T-cell (primary cell): Measurements from ENCODE around the gene KPNA6. TPM values are rescaled to one million over a fixed set of nuclear protein-coding genes. Genes with fewer than 3 reads are reported as not detected.

Experiments
- ATAC-seq, 4 experiments: fragments of 200-7000 bp in 3 of 4; fragments of 150-1000 bp in 1 of 4; cut with Tn5 transposase; replicated peaks in 1 of 4; 1 replicate in 3 of 4; 2 replicates in 1 of 4; pipeline ENCODE4 v1.10.0; 2021; ENCODE audit warnings: moderate library complexity in 3 of 4, mild to moderate bottlenecking in 2 of 4, moderate number of reproducible peaks in 1 of 4
- CTCF ChIA-PET, 2 donors: fragments of 300-600 bp; sonication (Branson Sonifier 250); formaldehyde crosslinking; loops; one replicate each; lab custom pipeline; 2022; ENCODE audit warnings: antibody characterized with exemption in 2 of 2; lab: Charles Lee
- POLR2A ChIA-PET, 2 donors: fragments of 300-600 bp; sonication (Branson Sonifier 250); formaldehyde crosslinking; loops; one replicate each; lab custom pipeline; 2022; ENCODE audit warnings: antibody characterized with exemption in 2 of 2; lab: Charles Lee
- DNase-seq, 35 experiments: peaks; one replicate each; pipeline versions ENCODE4 v3.0.0 to v3.0.0-alpha.2; 2013 to 2023
- H3K27ac ChIP-seq: one replicate; pipeline ENCODE4 v1.5.1; 2013; ENCODE audit warnings: low read length
- H3K27me3 ChIP-seq, 2 experiments: replicated peaks in 1 of 2; 1 replicate in 1 of 2; 2 replicates in 1 of 2; pipeline versions ENCODE4 v1.6.1 to v1.7.0; 2013; ENCODE audit warnings: low read length in 1 of 2, mixed read lengths in 1 of 2; ENCODE audit not compliant: control insufficient read depth in 2 of 2, insufficient read depth in 2 of 2; ENCODE audit errors: extremely low read depth in 1 of 2
- H3K36me3 ChIP-seq, 2 donors: 1 replicate in 1 of 2; 2 replicates in 1 of 2; pipeline versions ENCODE4 v1.6.1 to v1.7.0; 2013; ENCODE audit warnings: low read length in 1 of 2; ENCODE audit not compliant: control insufficient read depth in 2 of 2, insufficient read depth in 1 of 2; ENCODE audit errors: extremely low read depth in 1 of 2
- H3K4me1 ChIP-seq, 2 experiments: 1 replicate in 1 of 2; 2 replicates in 1 of 2; pipeline versions ENCODE4 v1.6.1 to v1.7.0; 2013; ENCODE audit warnings: low read length in 2 of 2, mixed read lengths in 1 of 2; ENCODE audit not compliant: insufficient read depth in 2 of 2, control insufficient read depth in 1 of 2; ENCODE audit errors: extremely low read depth in 1 of 2
- H3K4me3 ChIP-seq, 2 donors: 1 replicate in 1 of 2; 2 replicates in 1 of 2; pipeline versions ENCODE4 v1.5.1 to v1.7.0; 2013; ENCODE audit warnings: mild to moderate bottlenecking in 2 of 2, low read length in 1 of 2, moderate library complexity in 1 of 2; ENCODE audit not compliant: control insufficient read depth in 1 of 2; ENCODE audit errors: extremely low read depth in 1 of 2
- H3K9me3 ChIP-seq: 2 replicates; pipeline ENCODE4 v1.7.0; 2013
- H3K27ac Mint-ChIP-seq, 2 donors: one replicate each; pipeline ENCODE4 v1.8.0; 2020 to 2021; ENCODE audit warnings: mild to moderate bottlenecking in 2 of 2, mixed read lengths in 2 of 2
- H3K27me3 Mint-ChIP-seq, 2 donors: one replicate each; pipeline ENCODE4 v1.8.0; 2021 to 2022; ENCODE audit warnings: mixed read lengths in 2 of 2
- H3K36me3 Mint-ChIP-seq: one replicate; pipeline ENCODE4 v1.8.0; 2021; ENCODE audit warnings: mixed read lengths
- H3K4me1 Mint-ChIP-seq, 3 donors: one replicate each; pipeline ENCODE4 v1.8.0; 2020 to 2022; ENCODE audit warnings: mixed read lengths in 3 of 3, mild to moderate bottlenecking in 1 of 3
- H3K4me3 Mint-ChIP-seq, 3 donors: one replicate each; pipeline ENCODE4 v1.8.0; 2020 to 2022; ENCODE audit warnings: mild to moderate bottlenecking in 3 of 3, mixed read lengths in 3 of 3, moderate library complexity in 3 of 3
- H3K9me3 Mint-ChIP-seq, 3 donors: one replicate each; pipeline ENCODE4 v1.8.0; 2020 to 2022; ENCODE audit warnings: mixed read lengths in 3 of 3
- WGBS: methylation state at CpG from one replicate; pipeline ENCODE4 v1.1.5; 2013; ENCODE audit warnings: missing lambda C conversion rate; ENCODE audit not compliant: insufficient coverage; 5-methylcytosine and 5-hydroxymethylcytosine counted together
- total RNA-seq, 35 experiments: library from RNA in 6 of 35; stranded (reverse) in 6 of 35; fragments of 120-200 nt in 1 of 35; gene quantifications; one replicate each; pipeline versions ENCODE4 v1.2.1 to v1.2.4 and lab custom pipeline; 2013 to 2026

KPNA6 gene
- total RNA-seq, 5 donors from 2014 or later (not counting 1 experiment from before 2014, with no cell fraction given) = 46.2 to 53.6 (median 52.3) TPM

GRCh38 chr1:32182060-32182459, 74.2 kb downstream of the KPNA6 start:
- ChIA-PET CTCF (interaction anchor here in 1 of 2 donors (0.7 to 1.1 kb wide), 2 partner anchors 59 to 70 kb away, joined by 5 to 6 read pairs; no protein-coding TSS in a partner anchor), POLR2A (no interaction called here)
- H3K4me3 Mint-ChIP-seq = peak overlapping the region in 2 of 3 donors; percentile 29 to 90

GRCh38 chr1:32184650-32185049, 76.8 kb downstream of the KPNA6 start:
- ATAC-seq (no peak), DNase-seq (no peak)
- Mint-ChIP-seq H3K9me3 (no peaks in the 10 kb centered on the region), H3K4me1 (peaks cover 47 to 54% (median 50%) of the 10 kb centered on the region in 3 donors), H3K36me3 (peaks cover 56% of the 10 kb centered on the region), H3K4me3 (no peak overlapping the region), H3K27me3 (no peaks in the 10 kb centered on the region), H3K27ac (no peak overlapping the region)
- Histone ChIP-seq H3K4me3 (no peak overlapping the region), H3K4me1 (peaks cover 7 to 32% of the 10 kb centered on the region in 2 experiments), H3K27me3 (no peaks in the 10 kb centered on the region), H3K9me3 (no peaks in the 10 kb centered on the region), H3K36me3 (peaks cover 13 to 64% of the 10 kb centered on the region in 2 donors), H3K27ac (no peak overlapping the region)
- POLR2A ChIA-PET = no interaction called here
- CTCF ChIA-PET = interaction anchor here in 1 of 2 donors (0.6 to 1.0 kb wide), 2 partner anchors 31 to 205 kb away, joined by 3 read pairs; no protein-coding TSS in a partner anchor

More at GRCh38 chr1:32182060-32182459, 74.2 kb downstream of the KPNA6 start:
- peaks cover 7 to 39% of the 10 kb centered on the region in 2 experiments for H3K4me1 ChIP-seq
- H3K27ac Mint-ChIP-seq = no peak overlapping the region
- H3K27me3 ChIP-seq = no peaks in the 10 kb centered on the region
- H3K36me3 ChIP-seq = peaks cover 7 to 40% of the 10 kb centered on the region in 2 donors
- H3K27ac ChIP-seq = no peak overlapping the region
- H3K4me3 ChIP-seq = no peak overlapping the region
- 84% methylated on average over 6 of the region's 6 CpGs for WGBS
- DNase-seq (no peak), ATAC-seq (no peak)
- no peaks in the 10 kb centered on the region for H3K9me3 ChIP-seq
- H3K9me3 Mint-ChIP-seq = no peaks in the 10 kb centered on the region
- no peaks in the 10 kb centered on the region for H3K27me3 Mint-ChIP-seq
- H3K36me3 Mint-ChIP-seq = peaks cover 37% of the 10 kb centered on the region
- peaks cover 53 to 54% (median 54%) of the 10 kb centered on the region in 3 donors for H3K4me1 Mint-ChIP-seq

GRCh38 chr1:32186077-32186476, 78.2 kb downstream of the KPNA6 start:
- DNase-seq (no peak), ATAC-seq (no peak)
- no peaks in the 10 kb centered on the region for H3K27me3 ChIP-seq
- ChIA-PET CTCF (interaction anchor here (0.6 to 0.7 kb wide), 2 partner anchors 104 to 120 kb away, joined by 3 read pairs; no protein-coding TSS in a partner anchor), POLR2A (interaction anchor here in 1 of 2 donors (0.5 kb wide), 1 partner anchor 62 kb away, joined by 4 read pairs; no protein-coding TSS in a partner anchor)
- H3K4me1 Mint-ChIP-seq = peaks cover 37 to 41% (median 39%) of the 10 kb centered on the region in 3 donors
- peaks cover 4 to 21% of the 10 kb centered on the region in 2 experiments for H3K4me1 ChIP-seq
- H3K36me3 Mint-ChIP-seq = peaks cover 64% of the 10 kb centered on the region
- WGBS = 80% methylated on average over 2 of the region's 2 CpGs
- peaks cover 21 to 76% of the 10 kb centered on the region in 2 donors for H3K36me3 ChIP-seq
- no peaks in the 10 kb centered on the region for H3K27me3 Mint-ChIP-seq
- H3K9me3 Mint-ChIP-seq = no peaks in the 10 kb centered on the region
- no peaks in the 10 kb centered on the region for H3K9me3 ChIP-seq
- no peak overlapping the region for H3K4me3 ChIP-seq
- H3K27ac Mint-ChIP-seq = no peak overlapping the region
- no peak overlapping the region for H3K4me3 Mint-ChIP-seq
- H3K27ac ChIP-seq = no peak overlapping the region

GRCh38 chr1:32186491-32186890, 78.6 kb downstream of the KPNA6 start:
- no peaks in the 10 kb centered on the region for H3K27me3 Mint-ChIP-seq
- Histone ChIP-seq H3K36me3 (peaks cover 25 to 76% of the 10 kb centered on the region in 2 donors), H3K27ac (no peak overlapping the region), H3K4me1 (peaks cover 2 to 17% of the 10 kb centered on the region in 2 experiments), H3K9me3 (no peaks in the 10 kb centered on the region), H3K27me3 (no peaks in the 10 kb centered on the region), H3K4me3 (no peak overlapping the region)
- no peak overlapping the region for H3K4me3 Mint-ChIP-seq
- ChIA-PET POLR2A (interaction anchor here in 1 of 2 donors (0.7 kb wide), 1 partner anchor 125 kb away, joined by 4 read pairs; no protein-coding TSS in a partner anchor), CTCF (interaction anchor here in 1 of 2 donors (0.6 kb wide), 1 partner anchor 119 kb away, joined by 3 read pairs; no protein-coding TSS in a partner anchor)
- H3K4me1 Mint-ChIP-seq = peaks cover 32 to 37% (median 35%) of the 10 kb centered on the region in 3 donors
- H3K27ac Mint-ChIP-seq = no peak overlapping the region
- H3K36me3 Mint-ChIP-seq = peaks cover 64% of the 10 kb centered on the region
- no CpG with 5 or more reads among the region's 2 CpGs for WGBS
- ATAC-seq (no peak), DNase-seq (no peak)
- no peaks in the 10 kb centered on the region for H3K9me3 Mint-ChIP-seq

- Histone ChIP-seq H3K27ac (no peak overlapping the region), H3K27me3 (no peaks in the 10 kb centered on the region), H3K9me3 (no peaks in the 10 kb centered on the region), H3K4me1 (peaks cover 0 to 6% of the 10 kb centered on the region in 2 experiments), H3K4me3 (no peak overlapping the region), H3K36me3 (peaks cover 33 to 85% of the 10 kb centered on the region in 2 donors)
- Mint-ChIP-seq H3K4me3 (no peak overlapping the region), H3K36me3 (peaks cover 68% of the 10 kb centered on the region), H3K9me3 (no peaks in the 10 kb centered on the region), H3K27ac (no peak overlapping the region), H3K4me1 (peaks cover 23 to 25% (median 24%) of the 10 kb centered on the region in 3 donors), H3K27me3 (no peaks in the 10 kb centered on the region)
- POLR2A ChIA-PET = interaction anchor here in 1 of 2 donors (0.6 kb wide), 1 partner anchor 34 kb away, joined by 3 read pairs; no protein-coding TSS in a partner anchor
- DNase-seq (no peak), ATAC-seq (no peak)
- 100% methylated on average over 8 of the region's 9 CpGs for WGBS
- CTCF ChIA-PET = no interaction called here
Observed at GRCh38 chr1:32187850-32188249, 80.0 kb downstream of the KPNA6 start.

DNA sequence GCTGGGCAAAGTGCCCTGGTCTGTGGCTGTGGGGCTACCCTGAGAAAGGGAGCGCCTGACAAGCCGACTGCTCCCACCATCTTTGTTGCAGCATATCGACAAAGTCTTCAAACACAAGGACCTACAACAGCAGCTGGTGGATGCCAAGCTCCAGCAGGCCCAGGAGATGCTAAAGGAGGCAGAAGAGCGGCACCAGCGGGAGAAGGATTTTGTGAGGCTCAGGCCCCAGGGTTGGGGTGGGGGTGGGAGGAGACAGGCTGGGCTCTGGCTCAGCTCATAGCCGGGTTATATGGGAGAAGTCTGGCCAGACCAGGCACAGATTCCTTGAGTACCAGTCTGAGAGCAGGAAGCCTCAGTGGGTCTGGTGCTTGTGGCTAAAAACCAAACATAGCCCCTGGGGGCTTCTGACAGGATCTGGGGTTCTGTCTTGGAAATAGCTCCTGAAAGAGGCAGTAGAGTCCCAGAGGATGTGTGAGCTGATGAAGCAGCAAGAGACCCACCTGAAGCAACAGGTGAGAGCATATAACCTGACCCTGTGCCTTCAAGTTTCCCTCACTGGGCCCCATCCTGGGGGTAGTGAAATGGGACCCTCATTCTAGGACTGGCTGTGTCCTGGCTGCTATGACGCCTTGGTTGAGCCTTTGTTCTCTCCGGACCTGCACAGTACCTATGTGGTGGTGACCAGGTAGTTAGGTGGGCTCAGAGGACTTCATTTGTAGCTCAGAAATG, 84.5 kb downstream of the KPNA6 start:
- no peak overlapping the region for H3K4me3 Mint-ChIP-seq
- Histone ChIP-seq H3K4me1 (peaks cover 13 to 29% of the 10 kb centered on the region in 2 experiments), H3K27ac (no peak overlapping the region), H3K27me3 (no peaks in the 10 kb centered on the region), H3K4me3 (no peak overlapping the region), H3K36me3 (peaks cover 37 to 85% of the 10 kb centered on the region in 2 donors), H3K9me3 (no peaks in the 10 kb centered on the region)
- POLR2A ChIA-PET = no interaction called here
- H3K36me3 Mint-ChIP-seq = peaks cover 69% of the 10 kb centered on the region
- peaks cover 36 to 39% (median 37%) of the 10 kb centered on the region in 3 donors for H3K4me1 Mint-ChIP-seq
- WGBS = 100% methylated on average over 5 of the region's 8 CpGs
- H3K27me3 Mint-ChIP-seq = no peaks in the 10 kb centered on the region
- no peak for ATAC-seq
- no peak for DNase-seq
- CTCF ChIA-PET = interaction anchor here in 1 of 2 donors (0.5 kb wide), 1 partner anchor 1267 kb away, joined by 3 read pairs; no protein-coding TSS in a partner anchor
- no peak overlapping the region for H3K27ac Mint-ChIP-seq
- H3K9me3 Mint-ChIP-seq = no peaks in the 10 kb centered on the region
